K562 (cell line): ENCODE measurements around the gene HTR5A. TPM values are rescaled to one million over a fixed set of nuclear protein-coding genes. Genes with fewer than 3 reads are reported as not detected.

Source experiments
- ATAC-seq: fragments of 200-7000 bp; cut with Tn5 transposase; 3 replicates; pipeline ENCODE4 v1.9.1; 2020; ENCODE audit warnings: moderate library complexity
- BruUV-seq: library from RNA; stranded (reverse); fragments of 400-500 nt; replicated peaks from 2 replicates; lab custom pipeline; 2021; lab: Mats Ljungman, UMichigan
- CTCF ChIA-PET: fragments of 300-600 bp; formaldehyde crosslinking; extraction: SDS; loops from one replicate; lab custom pipeline; 2021; ENCODE audit warnings: low intra/inter-chr PET ratio; lab: Yijun Ruan, JAX
- POLR2A ChIA-PET: fragments of 300-600, 350-650 bp; sonication (Branson Sonifier 250); formaldehyde crosslinking; extraction: SDS; loops from one replicate; lab custom pipeline; 2021; ENCODE audit warnings: antibody characterized with exemption, inconsistent platforms; lab: Yijun Ruan, JAX
- DNase-seq, 4 experiments: peaks; one replicate each; pipeline versions ENCODE4 v3.0.0 to v3.0.0-alpha.2; 2011 to 2018; ENCODE audit warnings: low spot score in 3 of 4, mixed read lengths in 3 of 4; ENCODE audit errors: extremely low read depth in 1 of 4
- FAIRE-seq: peaks from 2 replicates; lab custom pipeline; 2011; peaks lifted over from hg19 to GRCh38; lab: Jason Lieb, UNC
- H2AFZ ChIP-seq: 2 replicates; pipeline ENCODE4 v1.6.0; 2011; ENCODE audit warnings: low read depth, low read length, control low read depth, inconsistent platforms
- H3K27ac ChIP-seq: fragments of 200-600 bp; 3 replicates; pipeline ENCODE4 v1.8.0; 2011; ENCODE audit warnings: low read depth, mild to moderate bottlenecking, control low read depth, inconsistent platforms, low read length, moderate library complexity, mixed read lengths; ENCODE audit errors: extremely low read depth
- H3K27me3 ChIP-seq, 2 experiments: fragments of 300-600 bp in 1 of 2; 2 replicates in 1 of 2; 3 replicates in 1 of 2; pipeline versions ENCODE4 v1.6.0 to v1.8.0; 2011; ENCODE audit warnings: inconsistent platforms in 2 of 2, low read length in 2 of 2, mild to moderate bottlenecking in 1 of 2, mixed read lengths in 1 of 2, moderate library complexity in 1 of 2; ENCODE audit not compliant: control insufficient read depth in 2 of 2, insufficient read depth in 2 of 2
- H3K36me3 ChIP-seq: fragments of 300-600 bp; 3 replicates; pipeline ENCODE4 v1.8.0; 2011; ENCODE audit warnings: mild to moderate bottlenecking, low read length, inconsistent platforms; ENCODE audit not compliant: control insufficient read depth, insufficient read depth
- H3K4me1 ChIP-seq, 2 experiments: fragments of 200-600 bp in 1 of 2; replicated peaks in 1 of 2; 2 replicates in 1 of 2; 3 replicates in 1 of 2; pipeline versions ENCODE4 v1.5.1 to v1.8.0; 2011; ENCODE audit warnings: inconsistent platforms in 2 of 2, low read length in 2 of 2, mild to moderate bottlenecking in 1 of 2, mixed read lengths in 1 of 2, moderate library complexity in 1 of 2; ENCODE audit not compliant: control insufficient read depth in 2 of 2, insufficient read depth in 2 of 2
- H3K4me2 ChIP-seq: 2 replicates; pipeline ENCODE4 v1.6.1; 2011; ENCODE audit warnings: low read length, control low read depth, inconsistent platforms, mixed read lengths; ENCODE audit not compliant: insufficient read depth
- H3K4me3 ChIP-seq: fragments of 200-600 bp; sonication (generic), shearing (Covaris generic); 2 replicates; pipeline ENCODE4 v1.5.1; 2016; ENCODE audit warnings: control low read depth, inconsistent platforms
- H3K79me2 ChIP-seq: fragments of 200-600 bp; 3 replicates; pipeline ENCODE4 v1.8.0; 2011; ENCODE audit warnings: low read length, inconsistent platforms; ENCODE audit not compliant: control insufficient read depth, insufficient read depth
- H3K9ac ChIP-seq, 2 experiments: 2 replicates each; pipeline versions ENCODE4 v1.6.0 to v1.6.1; 2011; ENCODE audit warnings: low read depth in 2 of 2, low read length in 2 of 2, control low read depth in 1 of 2, inconsistent platforms in 1 of 2, mild to moderate bottlenecking in 1 of 2, mixed read lengths in 1 of 2; ENCODE audit not compliant: insufficient read depth in 1 of 2
- H3K9me1 ChIP-seq: one replicate; pipeline ENCODE4 v1.6.0; 2011; ENCODE audit warnings: inconsistent platforms, mild to moderate bottlenecking, low read length, moderate library complexity; ENCODE audit not compliant: control insufficient read depth, insufficient read depth
- H3K9me3 ChIP-seq: replicated peaks from 2 replicates; pipeline ENCODE4 v1.5.1; 2011; ENCODE audit warnings: low read depth, low read length, inconsistent platforms; ENCODE audit not compliant: control insufficient read depth, insufficient read depth
- H4K20me1 ChIP-seq: replicated peaks from 2 replicates; pipeline ENCODE4 v1.6.1; 2011; ENCODE audit warnings: low read length, inconsistent platforms, mixed read lengths; ENCODE audit not compliant: control insufficient read depth, insufficient read depth
- CBFA2T2 ChIP-seq: fragments of 450-650 bp; conservative IDR thresholded peaks from 2 replicates; pipeline ENCODE4 v1.6.1; 2017; ENCODE audit warnings: mild to moderate bottlenecking
- FOSL1 ChIP-seq: fragments of 200-800 bp; sonication (Bioruptor generic); conservative IDR thresholded peaks from 2 replicates; pipeline ENCODE4 v1.6.1; 2016; ENCODE audit warnings: missing genetic modification characterization, missing compliant biosample characterization
- HMGXB4 ChIP-seq: sonication (generic); formaldehyde crosslinking; IDR thresholded peaks from 2 replicates; pipeline ENCODE4 v1.8.1; 2023; ENCODE audit warnings: mild to moderate bottlenecking, missing genetic modification reagents
- LEF1 ChIP-seq: fragments of 450-650 bp; IDR thresholded peaks from 2 replicates; pipeline ENCODE4 v1.6.1; 2016; ENCODE audit warnings: mild to moderate bottlenecking
- MEF2A ChIP-seq: IDR thresholded peaks from 2 replicates; pipeline ENCODE4 v1.6.1; 2011; ENCODE audit warnings: low read depth, mild to moderate bottlenecking, low read length, moderate library complexity; ENCODE audit not compliant: control insufficient read depth
- MTF1 ChIP-seq: fragments of 250-450 bp; sonication (Bioruptor Pico); IDR thresholded peaks from 2 replicates; pipeline ENCODE4 v1.9.0; 2021; ENCODE audit warnings: moderate library complexity, mild to moderate bottlenecking, inconsistent platforms, borderline replicate concordance
- PTTG1 ChIP-seq: fragments of 450-650 bp; IDR thresholded peaks from 2 replicates; pipeline ENCODE4 v1.6.1; 2016; ENCODE audit warnings: low read depth, mild to moderate bottlenecking, missing genetic modification characterization, missing compliant biosample characterization
- SAFB2 ChIP-seq: fragments of 200-400 bp; formaldehyde crosslinking; IDR thresholded peaks from 2 replicates; pipeline ENCODE4 v1.6.1; 2018; ENCODE audit warnings: borderline replicate concordance, low read length, low read depth, moderate library complexity; ENCODE audit not compliant: severe bottlenecking
- TRIM28 ChIP-seq: fragments of 450-650 bp; IDR thresholded peaks from 2 replicates; pipeline ENCODE4 v1.6.1; 2017
- ZBED1 ChIP-seq: IDR thresholded peaks from 2 replicates; pipeline ENCODE4 v1.6.1; 2014
- WGBS: fragments of 100-300 bp; shearing (Covaris generic); methylation state at CpG from one replicate; pipeline ENCODE4 v1.1.6; 2016; ENCODE audit warnings: low coverage, mixed read lengths; ENCODE audit not compliant: insufficient coverage; ENCODE audit errors: missing lambda C conversion rate; 5-methylcytosine and 5-hydroxymethylcytosine counted together
- in situ Hi-C: fragments of 300-500 bp; cut with MboI; formaldehyde crosslinking; loops from 4 replicates; pipeline ENCODE4 v1.15.0; 2018; ENCODE audit warnings: inconsistent platforms, mixed read lengths
- intact Hi-C: fragments of 100-400 bp; cut with micrococcal nuclease; formaldehyde crosslinking; loops from 2 replicates; pipeline ENCODE4 v1.14.2; 2022
- polyA plus RNA-seq, 8 experiments: library from polyadenylated mRNA; depleted of rRNA in 4 of 8; stranded (reverse) in 5 of 8; unstranded in 3 of 8; fragments of >200 nt; fragmentation: Nextera tagmentation in 2 of 8; fragmentation: Illumina TruSeq in 1 of 8; extraction: Ambion mirVana in 2 of 8; extraction: Trizol in 1 of 8; gene quantifications; 2 replicates each; pipeline versions ENCODE4 v1.2.1 to v1.2.3, GENCODE V29; 2011 to 2014; ENCODE audit warnings: inconsistent platforms in 1 of 8, missing spikeins in 1 of 8
- total RNA-seq, 7 experiments: library from RNA; depleted of rRNA in 6 of 7; stranded (reverse); fragments of >200 nt in 6 of 7; fragmentation: Illumina TruSeq in 2 of 7; extraction: Trizol in 2 of 7; gene quantifications; 2 replicates each; pipeline versions ENCODE4 v1.2.1 to v1.2.3, GENCODE V29; 2011 to 2021; ENCODE audit warnings: low replicate concordance in 1 of 7
- TF ChIP-seq, protein P1 (sequence below), 2 experiments: fragments of 450-650 bp in 1 of 2; sonication (generic) in 1 of 2; formaldehyde crosslinking in 1 of 2; IDR thresholded peaks in 1 of 2; conservative IDR thresholded peaks in 1 of 2; 2 replicates each; pipeline versions ENCODE4 v1.6.1 to v1.8.1; 2016 to 2023; ENCODE audit warnings: mild to moderate bottlenecking in 2 of 2, moderate library complexity in 2 of 2, inconsistent platforms in 1 of 2, missing genetic modification reagents in 1 of 2
- TF ChIP-seq, protein P2 (sequence below): fragments of 250-450 bp; sonication (Bioruptor Pico); IDR thresholded peaks from 2 replicates; pipeline ENCODE4 v1.4.0; 2020; ENCODE audit warnings: mild to moderate bottlenecking, moderate library complexity, borderline replicate concordance
- TF ChIP-seq, protein P3 (sequence below): fragments of 200-800 bp; sonication (Bioruptor generic); IDR thresholded peaks from 2 replicates; pipeline ENCODE4 v1.6.1; 2017; ENCODE audit warnings: missing genetic modification characterization, missing compliant biosample characterization

The HTR5A gene
- total and polyA plus RNA-seq, 9 of the 15 experiments (the other 6 are each of a cell fraction or from before 2014, with no cell fraction given), result 0.06 TPM; not detected in 8

- TF ChIP-seq MEF2A (no peak), ZBED1 (no peak), PTTG1 (no peak)
- TF ChIP-seq, protein P1, sequence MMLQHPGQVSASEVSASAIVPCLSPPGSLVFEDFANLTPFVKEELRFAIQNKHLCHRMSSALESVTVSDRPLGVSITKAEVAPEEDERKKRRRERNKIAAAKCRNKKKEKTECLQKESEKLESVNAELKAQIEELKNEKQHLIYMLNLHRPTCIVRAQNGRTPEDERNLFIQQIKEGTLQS (IDR thresholded peaks at IDR 0.05), result 0 out of 2 replicates have a peak, but pooled peaks have one; percentile 27
- TF ChIP-seq, protein P1 (CRISPR knock-in tag; conservative IDR thresholded peaks at IDR 0.05), result no peak
Measured at GRCh38 chr7:155053002-155053401, 17.1 kb upstream of the HTR5A start (continued).

DNA sequence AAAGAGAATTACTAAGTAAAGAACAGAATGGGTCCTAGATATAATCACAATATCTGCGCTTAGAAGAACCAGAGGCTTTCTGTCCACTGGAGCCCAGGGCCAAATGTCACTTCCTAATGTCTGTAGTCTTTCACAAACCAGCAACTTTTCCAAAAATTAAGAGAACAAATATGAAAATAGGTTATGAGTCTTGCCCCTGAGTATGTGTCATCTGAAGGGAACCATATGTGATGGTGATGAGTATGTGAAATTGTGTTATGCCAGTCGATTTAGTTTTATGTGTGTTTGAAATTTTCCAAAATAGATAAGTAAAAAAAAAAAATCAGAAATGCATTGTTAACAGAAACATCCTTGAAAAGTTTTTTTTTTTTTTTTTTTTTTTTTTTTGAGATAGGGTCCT lies 15.4 kb upstream of the HTR5A start:
- in situ Hi-C loops (no loop called here), intact Hi-C loops (no loop called here)
- no TSS peak for BruUV-seq
- Histone ChIP-seq H3K27me3 (peaks cover 15 to 43% of the 10 kb centered on the region in 2 experiments), H2AFZ (no peak overlapping the region), H3K4me2 (no peak overlapping the region), H3K79me2 (no peaks in the 10 kb centered on the region), H3K9ac (no peak overlapping the region), H3K9me3 (no peaks in the 10 kb centered on the region), H3K27ac (no peak overlapping the region), H3K4me3 (no peak overlapping the region), H3K4me1 (no peaks in the 10 kb centered on the region), H4K20me1 (no peaks in the 10 kb centered on the region), H3K9me1 (no peaks in the 10 kb centered on the region), H3K36me3 (no peaks in the 10 kb centered on the region)
- POLR2A ChIA-PET, result interaction anchor here (0.7 to 1.0 kb wide), 2 partner anchors 11 to 55 kb away, joined by 3 read pairs; no protein-coding TSS in a partner anchor
- 2% methylated on average over 2 of the region's 2 CpGs for WGBS
- ATAC-seq (no peak), FAIRE-seq (no peak), DNase-seq (no peak)
- CTCF ChIA-PET, result no interaction called here
- TF ChIP-seq CBFA2T2 (no peak), MTF1 (CRISPR knock-in tag) (no peak), SAFB2 (no peak), TRIM28 (no peak), FOSL1 (tag) (no peak), LEF1 (no peak), HMGXB4 (CRISPR knock-in tag) (no peak)
- TF ChIP-seq, protein P2, sequence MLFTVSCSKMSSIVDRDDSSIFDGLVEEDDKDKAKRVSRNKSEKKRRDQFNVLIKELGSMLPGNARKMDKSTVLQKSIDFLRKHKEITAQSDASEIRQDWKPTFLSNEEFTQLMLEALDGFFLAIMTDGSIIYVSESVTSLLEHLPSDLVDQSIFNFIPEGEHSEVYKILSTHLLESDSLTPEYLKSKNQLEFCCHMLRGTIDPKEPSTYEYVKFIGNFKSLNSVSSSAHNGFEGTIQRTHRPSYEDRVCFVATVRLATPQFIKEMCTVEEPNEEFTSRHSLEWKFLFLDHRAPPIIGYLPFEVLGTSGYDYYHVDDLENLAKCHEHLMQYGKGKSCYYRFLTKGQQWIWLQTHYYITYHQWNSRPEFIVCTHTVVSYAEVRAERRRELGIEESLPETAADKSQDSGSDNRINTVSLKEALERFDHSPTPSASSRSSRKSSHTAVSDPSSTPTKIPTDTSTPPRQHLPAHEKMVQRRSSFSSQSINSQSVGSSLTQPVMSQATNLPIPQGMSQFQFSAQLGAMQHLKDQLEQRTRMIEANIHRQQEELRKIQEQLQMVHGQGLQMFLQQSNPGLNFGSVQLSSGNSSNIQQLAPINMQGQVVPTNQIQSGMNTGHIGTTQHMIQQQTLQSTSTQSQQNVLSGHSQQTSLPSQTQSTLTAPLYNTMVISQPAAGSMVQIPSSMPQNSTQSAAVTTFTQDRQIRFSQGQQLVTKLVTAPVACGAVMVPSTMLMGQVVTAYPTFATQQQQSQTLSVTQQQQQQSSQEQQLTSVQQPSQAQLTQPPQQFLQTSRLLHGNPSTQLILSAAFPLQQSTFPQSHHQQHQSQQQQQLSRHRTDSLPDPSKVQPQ (CRISPR knock-in tag), result no peak
- TF ChIP-seq, protein P3, sequence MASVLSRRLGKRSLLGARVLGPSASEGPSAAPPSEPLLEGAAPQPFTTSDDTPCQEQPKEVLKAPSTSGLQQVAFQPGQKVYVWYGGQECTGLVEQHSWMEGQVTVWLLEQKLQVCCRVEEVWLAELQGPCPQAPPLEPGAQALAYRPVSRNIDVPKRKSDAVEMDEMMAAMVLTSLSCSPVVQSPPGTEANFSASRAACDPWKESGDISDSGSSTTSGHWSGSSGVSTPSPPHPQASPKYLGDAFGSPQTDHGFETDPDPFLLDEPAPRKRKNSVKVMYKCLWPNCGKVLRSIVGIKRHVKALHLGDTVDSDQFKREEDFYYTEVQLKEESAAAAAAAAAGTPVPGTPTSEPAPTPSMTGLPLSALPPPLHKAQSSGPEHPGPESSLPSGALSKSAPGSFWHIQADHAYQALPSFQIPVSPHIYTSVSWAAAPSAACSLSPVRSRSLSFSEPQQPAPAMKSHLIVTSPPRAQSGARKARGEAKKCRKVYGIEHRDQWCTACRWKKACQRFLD (CRISPR knock-in tag), result no peak
